ELF-1 (cell line): ENCODE measurements around the gene KIF23.
"Not testable (repeated sequence)": the region's sequence is repeated elsewhere in the genome, so short reads cannot be mapped to it uniquely, and the experiment has no call there.

Source experiments
- DNase-seq: peaks from one replicate; pipeline ENCODE4 v3.0.0-alpha.2; 2016; ENCODE audit warnings: low read depth, low spot score

The KIF23 gene

GRCh38 chr15:69413822-69414700 lies at the start of gene KIF23:
TSS of gene KIF23 (plus strand) at chr15:69414349. CDS start at chr15:69414466, 117 bp downstream.
- DNase-seq: peak; percentile 96

DNA sequence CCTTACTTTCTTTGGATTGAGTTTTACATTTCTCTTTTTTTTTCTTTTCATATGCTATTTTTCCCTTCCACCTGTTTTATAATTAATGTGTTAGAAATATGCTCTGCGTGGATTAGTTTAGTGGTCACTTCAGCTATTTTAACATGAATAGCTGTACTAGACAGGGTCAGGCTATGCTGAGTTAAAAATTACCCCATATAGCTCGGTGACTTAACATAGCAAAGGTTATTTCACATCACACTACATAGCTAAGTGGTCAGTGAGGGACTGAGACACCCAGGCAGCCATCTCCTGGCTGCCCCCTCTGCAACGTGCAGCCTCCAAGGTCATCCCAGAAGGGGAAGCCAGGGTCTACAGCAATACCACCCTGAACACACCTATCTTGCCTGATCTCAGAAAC lies 46.9 kb upstream of the KIF23 start:
- no peak for DNase-seq

- DNase-seq: no peak
Measured at GRCh38 chr15:69369631-69370030, 44.5 kb upstream of the KIF23 start.

DNA sequence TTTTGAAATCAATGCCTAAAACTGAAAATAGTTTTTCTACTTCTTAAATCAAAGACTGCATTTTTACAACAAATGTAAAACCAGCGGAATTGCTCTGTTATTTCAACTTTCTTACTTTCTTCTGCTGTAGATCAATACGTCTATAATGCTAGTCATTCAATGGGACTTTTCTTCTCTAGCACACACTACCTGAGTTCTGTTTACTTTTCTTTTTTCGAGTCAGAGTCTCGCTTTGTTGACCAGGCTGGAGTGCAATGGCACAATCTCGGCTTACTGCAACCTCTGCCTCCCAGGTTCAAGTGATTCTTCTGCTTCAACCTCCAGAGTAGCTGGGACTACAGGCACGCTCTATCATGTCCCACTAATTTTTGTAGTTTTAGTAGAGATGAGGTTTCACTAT lies 40.7 kb upstream of the KIF23 start:
- no peak for DNase-seq

DNA sequence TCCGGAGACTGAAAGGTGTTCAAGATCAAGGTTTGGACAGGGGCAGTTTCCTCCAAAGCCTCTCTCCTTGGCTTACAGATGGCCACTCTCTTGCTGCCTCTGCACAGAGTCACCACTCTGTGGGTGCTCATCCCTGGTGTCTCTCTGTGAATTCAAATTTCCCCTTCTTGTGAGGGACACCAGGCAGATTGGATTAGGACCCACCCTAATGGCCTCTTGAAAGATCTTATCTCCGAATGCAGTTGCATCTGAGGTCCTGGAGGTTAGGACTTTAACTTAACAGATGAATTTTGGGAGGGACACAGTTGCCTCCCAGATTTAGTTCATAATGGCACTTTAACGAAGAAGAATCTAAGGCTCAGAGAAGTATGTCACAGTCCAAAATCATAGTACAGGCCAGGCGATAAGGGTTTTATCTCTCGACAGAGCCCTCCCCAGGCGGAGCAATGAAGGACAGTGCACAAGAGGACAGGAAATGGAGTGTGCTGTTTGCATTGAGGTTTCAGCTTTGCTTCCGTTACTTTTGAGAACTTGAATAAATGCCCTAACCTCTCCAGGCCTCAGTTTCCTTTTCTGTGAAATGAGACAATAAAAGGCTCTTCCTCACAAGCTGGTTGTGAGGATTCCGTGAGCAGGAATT lies 38.9 kb upstream of the KIF23 start:
- no peak for DNase-seq

DNA sequence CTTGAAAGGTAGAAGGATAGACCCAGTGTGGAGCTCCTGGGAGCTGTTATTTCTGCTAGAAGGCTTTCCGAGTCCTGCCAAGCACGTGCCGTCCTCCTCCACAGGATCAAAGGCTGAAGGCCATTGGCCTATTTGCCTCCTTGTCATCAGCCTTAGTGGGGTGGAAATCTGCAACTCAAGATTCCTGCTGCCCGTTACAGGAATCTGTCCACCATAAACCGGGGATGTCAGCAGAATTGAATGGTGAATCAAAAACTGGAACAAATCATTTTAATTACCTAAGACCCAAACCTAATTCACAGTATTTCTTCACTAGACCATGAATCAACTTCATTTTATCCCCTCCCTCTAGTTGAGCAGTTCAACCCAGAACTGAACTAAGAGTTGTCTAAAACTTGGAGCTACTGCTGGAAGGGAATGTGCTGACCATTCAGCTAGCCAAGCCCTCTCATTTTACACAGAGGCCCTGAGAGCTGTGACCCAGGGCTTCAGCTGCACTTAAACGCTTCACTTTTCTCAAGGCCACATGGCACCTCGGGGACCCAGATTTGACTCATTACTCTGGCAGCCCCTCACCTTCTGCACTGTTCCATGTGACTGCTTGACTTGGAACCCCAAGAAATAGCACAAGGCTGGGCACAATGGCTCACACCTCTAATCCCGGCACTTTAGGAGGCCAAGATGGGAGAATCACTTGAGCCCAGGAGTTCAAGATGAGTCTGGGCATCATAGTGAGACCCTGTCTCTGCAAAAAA lies 36.8 kb upstream of the KIF23 start:
- no peak for DNase-seq

GRCh38 chr15:69380100-69380725 lies 33.9 kb upstream of the KIF23 start:
- DNase-seq: peak; percentile 28

DNA sequence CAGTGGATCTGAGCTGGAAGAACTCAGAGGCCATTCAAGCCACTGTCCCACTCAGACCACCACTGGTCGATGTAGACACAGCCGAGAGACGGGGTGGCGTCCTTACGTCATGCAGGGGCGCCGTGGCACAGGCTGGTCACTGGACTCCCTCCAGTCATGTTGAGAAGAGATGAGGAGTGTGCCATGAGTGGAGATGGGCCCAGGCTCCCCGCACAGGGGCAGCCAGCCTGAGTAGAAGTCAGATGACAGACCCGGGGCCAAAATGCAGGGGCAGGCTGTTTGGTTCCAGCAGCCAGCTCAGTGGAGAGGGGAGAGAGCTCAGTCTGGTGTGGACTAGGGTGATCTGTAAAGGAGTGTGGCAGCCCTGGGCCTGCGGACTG lies 33.4 kb upstream of the KIF23 start:
- no peak for DNase-seq

GRCh38 chr15:69382176-69382575 lies 32.0 kb upstream of the KIF23 start:
- not testable (repeated sequence) for DNase-seq

DNA sequence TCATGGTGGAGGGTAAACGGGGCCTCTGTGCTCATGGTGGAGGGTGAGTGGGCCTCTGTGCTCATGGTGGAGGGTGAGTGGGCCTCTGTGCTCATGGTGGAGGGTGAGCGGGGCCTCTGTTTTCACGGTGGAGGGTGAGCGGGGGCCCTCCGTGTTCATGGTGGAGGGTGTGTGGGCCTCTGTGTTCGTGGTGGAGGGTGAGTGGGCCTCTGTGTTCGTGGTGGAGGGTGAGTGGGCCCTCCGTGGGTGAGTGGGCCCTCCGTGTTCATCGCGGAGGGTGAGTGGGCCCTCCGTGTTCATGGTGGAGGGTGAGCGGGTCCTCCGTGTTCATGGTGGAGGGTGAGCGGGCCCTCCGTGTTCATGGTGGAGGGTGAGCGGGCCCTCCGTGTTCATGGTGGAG lies 30.1 kb upstream of the KIF23 start:
- not testable (repeated sequence) for DNase-seq

- no peak for DNase-seq
Measured at GRCh38 chr15:69384626-69385598, 29.2 kb upstream of the KIF23 start.

DNA sequence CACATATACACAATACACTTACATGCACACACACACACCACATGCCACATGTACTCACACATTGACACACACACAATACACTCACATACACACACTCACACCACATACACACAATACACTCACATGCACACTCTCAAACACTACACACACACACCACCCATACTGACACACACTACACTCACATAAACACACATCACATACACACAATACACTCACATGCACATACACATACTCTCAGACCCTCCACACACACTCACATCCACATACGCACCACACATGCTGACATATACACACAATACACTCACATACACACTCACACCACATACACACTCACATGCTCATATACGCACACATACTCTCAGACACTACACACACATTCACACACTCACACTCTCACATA lies 28.3 kb upstream of the KIF23 start:
- DNase-seq: no peak

- no peak for DNase-seq
Measured at GRCh38 chr15:69386284-69386683, 27.9 kb upstream of the KIF23 start.

DNA sequence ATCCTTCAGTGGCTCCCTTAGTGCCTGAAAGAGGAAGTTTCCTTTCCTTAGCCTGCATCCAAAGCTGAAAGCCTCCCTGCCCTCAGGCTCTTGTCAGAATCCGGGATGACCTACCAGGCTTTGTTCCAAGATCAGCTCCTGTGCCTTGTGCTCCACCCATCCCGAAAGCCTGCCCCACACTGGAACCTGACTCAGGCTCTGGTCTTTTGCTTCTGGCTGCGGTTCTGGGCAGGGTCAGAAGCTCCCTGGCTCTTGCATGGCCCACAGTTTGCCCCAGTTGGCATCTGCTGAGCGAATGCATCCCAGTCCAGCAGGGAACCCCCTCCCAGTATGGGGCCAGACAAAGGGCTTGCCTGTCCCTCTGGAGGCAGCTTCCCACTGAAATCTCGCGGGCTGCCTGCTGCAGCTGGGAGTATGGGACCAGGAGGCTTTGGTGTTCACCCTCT lies 25.9 kb upstream of the KIF23 start:
- DNase-seq: peak; percentile 84

- DNase-seq: no peak
Measured at GRCh38 chr15:69389426-69389825, 24.7 kb upstream of the KIF23 start.

GRCh38 chr15:69390575-69390974 lies 23.6 kb upstream of the KIF23 start:
- no peak for DNase-seq

DNA sequence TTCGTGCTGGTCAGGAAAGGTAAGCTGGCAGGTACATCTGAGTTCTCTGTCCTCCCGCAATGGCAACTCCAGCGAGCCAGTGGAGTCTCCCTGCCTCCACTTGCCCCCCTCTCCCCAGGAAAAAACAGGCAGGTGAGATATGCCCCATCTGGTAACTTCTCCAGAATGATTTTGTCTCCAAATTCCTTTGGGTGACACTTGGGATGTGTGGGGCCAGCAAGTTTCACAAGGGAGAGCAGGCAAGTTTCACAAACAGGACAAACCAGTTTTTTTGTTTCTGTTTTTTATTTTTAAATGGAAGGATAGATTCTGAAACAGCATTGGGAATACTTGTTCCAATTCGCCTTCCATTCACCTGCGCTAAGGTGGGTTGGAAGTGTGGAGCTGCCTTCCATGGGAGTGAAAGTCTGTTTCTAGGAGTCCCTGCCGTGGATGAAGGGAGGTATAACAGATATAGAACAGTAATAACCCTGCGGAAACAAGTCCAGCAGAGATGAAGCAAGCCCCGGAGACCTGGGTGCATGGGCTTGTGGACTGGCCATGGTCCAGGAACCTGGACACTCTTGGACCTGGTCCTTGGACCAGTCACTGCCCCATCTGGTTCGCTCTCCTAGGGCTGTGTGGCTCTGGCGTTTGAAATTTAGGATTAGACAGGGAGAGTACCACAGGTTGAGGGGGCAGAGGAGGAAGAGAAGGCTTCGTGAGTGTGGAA lies 22.9 kb upstream of the KIF23 start:
- DNase-seq: no peak

DNA sequence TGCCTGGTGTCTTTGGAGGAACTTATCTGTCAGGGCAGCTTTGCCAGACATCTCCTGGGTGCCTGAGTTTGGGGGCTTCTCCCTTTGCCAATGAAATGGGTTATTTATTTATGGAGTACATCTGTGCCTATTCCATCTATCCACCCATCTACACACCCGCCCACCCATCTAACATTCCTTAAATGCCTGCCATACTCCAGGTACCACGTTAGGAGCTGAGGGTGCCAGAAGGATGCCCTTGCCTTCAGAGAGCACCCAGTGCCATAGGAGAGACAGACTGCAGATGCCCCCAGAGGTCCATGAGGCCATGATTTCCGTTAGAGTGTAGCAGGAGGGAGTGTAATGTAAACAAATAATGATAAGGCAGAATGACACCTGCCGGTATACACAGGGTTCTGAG lies 21.8 kb upstream of the KIF23 start:
- no peak for DNase-seq

DNA sequence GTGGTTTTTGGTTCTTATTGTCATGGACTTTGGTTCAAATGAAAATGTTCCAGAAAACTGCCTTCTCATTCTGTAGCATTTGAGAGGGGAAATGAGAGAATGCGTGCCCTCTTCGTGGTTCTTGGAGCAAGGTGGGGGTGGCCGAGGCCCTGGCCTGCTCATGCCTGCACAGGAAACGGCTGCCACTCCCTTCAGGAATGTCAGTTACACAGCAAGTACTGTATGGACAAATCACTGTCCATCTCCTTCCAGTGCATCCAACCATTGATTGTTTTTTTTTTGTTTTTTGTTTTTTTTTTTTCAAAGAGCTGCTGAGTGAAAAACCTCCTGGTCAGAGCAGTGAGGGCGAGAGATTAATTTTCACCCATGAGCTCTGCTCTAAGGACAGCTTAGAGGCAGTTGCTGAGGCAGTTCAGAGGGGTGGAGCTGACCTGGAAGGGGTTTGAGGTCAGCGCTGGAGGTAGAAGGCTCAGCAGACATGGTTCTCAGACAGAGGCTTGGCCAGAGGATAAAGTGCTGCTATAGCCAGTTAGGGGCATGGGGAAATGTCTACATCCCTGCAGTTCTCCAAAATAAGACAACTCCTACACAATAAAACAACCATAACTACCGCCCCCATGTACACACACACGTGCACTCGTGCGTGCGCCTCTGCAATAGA lies 20.2 kb upstream of the KIF23 start:
- no peak for DNase-seq
